ENCODE data around the gene ATG5.

Gene ATG5

DNA sequence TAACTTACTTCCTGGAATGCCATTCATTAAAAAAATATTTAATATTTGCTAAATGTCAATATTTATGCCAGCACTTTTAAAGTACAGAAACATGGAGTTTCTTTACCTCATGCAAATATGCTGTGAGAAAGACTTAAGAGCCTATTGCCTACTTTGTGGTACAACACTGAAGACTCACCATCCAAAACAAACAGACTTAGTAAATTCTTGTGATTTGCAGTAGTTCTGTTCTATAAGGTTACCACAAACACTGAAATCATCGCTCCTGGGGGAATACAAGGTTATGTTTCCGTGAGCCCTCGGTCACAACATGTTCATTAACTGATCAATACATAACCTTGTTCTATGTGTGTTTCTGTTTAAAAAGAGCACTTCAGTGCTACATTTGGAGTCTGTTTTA lies 78.3 kb downstream of the ATG5 start:
- CTCF ChIA-PET: interaction anchor here (0.6 to 1.1 kb wide), 2 partner anchors 10 to 23 kb away, joined by 3 read pairs; no protein-coding TSS in a partner anchor
- no peak overlapping the region for H3K27ac ChIP-seq (ENCODE audit: extremely low read depth, low read depth, low read length)
- no peak overlapping the region for H3K4me3 ChIP-seq (ENCODE audit: low read depth, low read length)
- no peaks in the 10 kb centered on the region for H3K4me1 ChIP-seq (ENCODE audit: control insufficient read depth, insufficient read depth, low read length)
- POLR2A ChIA-PET: no interaction called here
- peaks cover 6 to 17% of the 10 kb centered on the region in 2 experiments; a peak in 2 of 3 replicates for H3K36me3 ChIP-seq (ENCODE audit: control insufficient read depth in 2 of 2, insufficient read depth in 1 of 2, low read length in 2 of 2)
- no peaks in the 10 kb centered on the region for H3K9me3 ChIP-seq (ENCODE audit: control insufficient read depth, insufficient read depth, low read depth, low read length)
- TF ChIP-seq ZNF571 (tag by site-specific recombination; IDR thresholded peaks at IDR 0.05) (no peak), ZNF660 (tag by site-specific recombination; IDR thresholded peaks at IDR 0.05) (no peak), ZNF398 (tag by site-specific recombination; IDR thresholded peaks at IDR 0.05) (no peak), ZNF654 (tag by site-specific recombination; IDR thresholded peaks at IDR 0.05; ENCODE audit: low read depth) (no peak), ZNF701 (tag by site-specific recombination; IDR thresholded peaks at IDR 0.05) (no peak), ZNF416 (tag by site-specific recombination; IDR thresholded peaks at IDR 0.05) (no peak), ZNF341 (tag by site-specific recombination; IDR thresholded peaks at IDR 0.05; ENCODE audit: low read depth) (no peak), ZNF239 (tag by site-specific recombination; IDR thresholded peaks at IDR 0.05) (no peak), ZNF548 (tag by site-specific recombination; IDR thresholded peaks at IDR 0.05) (no peak)
- TF ChIP-seq, protein P1, sequence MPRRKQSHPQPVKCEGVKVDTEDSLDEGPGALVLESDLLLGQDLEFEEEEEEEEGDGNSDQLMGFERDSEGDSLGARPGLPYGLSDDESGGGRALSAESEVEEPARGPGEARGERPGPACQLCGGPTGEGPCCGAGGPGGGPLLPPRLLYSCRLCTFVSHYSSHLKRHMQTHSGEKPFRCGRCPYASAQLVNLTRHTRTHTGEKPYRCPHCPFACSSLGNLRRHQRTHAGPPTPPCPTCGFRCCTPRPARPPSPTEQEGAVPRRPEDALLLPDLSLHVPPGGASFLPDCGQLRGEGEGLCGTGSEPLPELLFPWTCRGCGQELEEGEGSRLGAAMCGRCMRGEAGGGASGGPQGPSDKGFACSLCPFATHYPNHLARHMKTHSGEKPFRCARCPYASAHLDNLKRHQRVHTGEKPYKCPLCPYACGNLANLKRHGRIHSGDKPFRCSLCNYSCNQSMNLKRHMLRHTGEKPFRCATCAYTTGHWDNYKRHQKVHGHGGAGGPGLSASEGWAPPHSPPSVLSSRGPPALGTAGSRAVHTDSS (tag by site-specific recombination; IDR thresholded peaks at IDR 0.05): no peak

GRCh38 chr6:106244931-106245330 lies 80.6 kb downstream of the ATG5 start:
- H3K9me3 ChIP-seq (ENCODE audit: control insufficient read depth, insufficient read depth, low read depth, low read length): no peaks in the 10 kb centered on the region
- POLR2A ChIA-PET: no interaction called here
- H3K4me1 ChIP-seq (ENCODE audit: control insufficient read depth, insufficient read depth, low read length): no peaks in the 10 kb centered on the region
- peaks cover 6 to 25% of the 10 kb centered on the region in 2 experiments; a peak in 2 of 3 replicates for H3K36me3 ChIP-seq (ENCODE audit: control insufficient read depth in 2 of 2, insufficient read depth in 1 of 2, low read length in 2 of 2)
- no peak overlapping the region for H3K4me3 ChIP-seq (ENCODE audit: low read depth, low read length)
- H3K27ac ChIP-seq (ENCODE audit: extremely low read depth, low read depth, low read length): no peak overlapping the region
- CTCF ChIA-PET: interaction anchor here (1.0 kb wide), 1 partner anchor 21 kb away, joined by 3 read pairs; no protein-coding TSS in a partner anchor
- TF ChIP-seq, protein P2, sequence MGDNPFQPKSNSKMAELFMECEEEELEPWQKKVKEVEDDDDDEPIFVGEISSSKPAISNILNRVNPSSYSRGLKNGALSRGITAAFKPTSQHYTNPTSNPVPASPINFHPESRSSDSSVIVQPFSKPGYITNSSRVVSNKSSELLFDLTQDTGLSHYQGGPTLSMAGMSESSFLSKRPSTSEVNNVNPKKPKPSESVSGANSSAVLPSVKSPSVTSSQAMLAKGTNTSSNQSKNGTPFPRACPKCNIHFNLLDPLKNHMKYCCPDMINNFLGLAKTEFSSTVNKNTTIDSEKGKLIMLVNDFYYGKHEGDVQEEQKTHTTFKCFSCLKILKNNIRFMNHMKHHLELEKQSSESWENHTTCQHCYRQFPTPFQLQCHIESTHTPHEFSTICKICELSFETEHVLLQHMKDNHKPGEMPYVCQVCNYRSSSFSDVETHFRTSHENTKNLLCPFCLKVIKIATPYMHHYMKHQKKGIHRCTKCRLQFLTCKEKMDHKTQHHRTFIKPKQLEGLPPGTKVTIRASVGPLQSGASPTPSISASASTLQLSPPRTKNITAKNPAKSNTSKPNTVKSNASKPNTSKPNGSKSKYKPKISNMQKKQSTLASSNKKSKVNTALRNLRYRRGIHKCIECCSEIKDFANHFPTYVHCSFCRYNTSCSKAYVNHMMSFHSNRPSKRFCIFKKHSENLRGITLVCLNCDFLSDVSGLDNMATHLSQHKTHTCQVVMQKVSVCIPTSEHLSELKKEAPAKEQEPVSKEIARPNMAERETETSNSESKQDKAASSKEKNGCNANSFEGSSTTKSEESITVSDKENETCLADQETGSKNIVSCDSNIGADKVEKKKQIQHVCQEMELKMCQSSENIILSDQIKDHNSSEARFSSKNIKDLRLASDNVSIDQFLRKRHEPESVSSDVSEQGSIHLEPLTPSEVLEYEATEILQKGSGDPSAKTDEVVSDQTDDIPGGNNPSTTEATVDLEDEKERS (tag by site-specific recombination; IDR thresholded peaks at IDR 0.05): no peak
- TF ChIP-seq ZFP41 (tag by site-specific recombination; IDR thresholded peaks at IDR 0.05; ENCODE audit: borderline replicate concordance): no peak
- no peak for TF ChIP-seq ZBTB11 (tag by site-specific recombination; conservative IDR thresholded peaks at IDR 0.05; ENCODE audit: low read depth)
- no peak for TF ChIP-seq SCRT2 (tag by site-specific recombination; IDR thresholded peaks at IDR 0.05)
- TF ChIP-seq, protein P3, sequence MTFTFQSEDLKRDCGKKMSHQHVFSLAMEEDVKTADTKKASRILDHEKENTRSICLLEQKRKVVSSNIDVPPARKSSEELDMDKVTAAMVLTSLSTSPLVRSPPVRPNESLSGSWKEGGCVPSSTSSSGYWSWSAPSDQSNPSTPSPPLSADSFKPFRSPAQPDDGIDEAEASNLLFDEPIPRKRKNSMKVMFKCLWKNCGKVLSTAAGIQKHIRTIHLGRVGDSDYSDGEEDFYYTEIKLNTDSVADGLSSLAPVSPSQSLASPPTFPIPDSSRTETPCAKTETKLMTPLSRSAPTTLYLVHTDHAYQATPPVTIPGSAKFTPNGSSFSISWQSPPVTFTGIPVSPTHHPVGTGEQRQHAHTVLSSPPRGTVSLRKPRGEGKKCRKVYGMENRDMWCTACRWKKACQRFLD (tag by site-specific recombination; IDR thresholded peaks at IDR 0.05): no peak
- no peak for TF ChIP-seq RBAK (tag by site-specific recombination; IDR thresholded peaks at IDR 0.05)
- no peak for TF ChIP-seq ZXDB (tag by site-specific recombination; IDR thresholded peaks at IDR 0.05)
- TF ChIP-seq SP7 (tag by site-specific recombination; IDR thresholded peaks at IDR 0.05): no peak
- TF ChIP-seq HOXD13 (CRISPR knock-in tag; IDR thresholded peaks at IDR 0.05; ENCODE audit: borderline replicate concordance): no peak
- TF ChIP-seq, protein P4, sequence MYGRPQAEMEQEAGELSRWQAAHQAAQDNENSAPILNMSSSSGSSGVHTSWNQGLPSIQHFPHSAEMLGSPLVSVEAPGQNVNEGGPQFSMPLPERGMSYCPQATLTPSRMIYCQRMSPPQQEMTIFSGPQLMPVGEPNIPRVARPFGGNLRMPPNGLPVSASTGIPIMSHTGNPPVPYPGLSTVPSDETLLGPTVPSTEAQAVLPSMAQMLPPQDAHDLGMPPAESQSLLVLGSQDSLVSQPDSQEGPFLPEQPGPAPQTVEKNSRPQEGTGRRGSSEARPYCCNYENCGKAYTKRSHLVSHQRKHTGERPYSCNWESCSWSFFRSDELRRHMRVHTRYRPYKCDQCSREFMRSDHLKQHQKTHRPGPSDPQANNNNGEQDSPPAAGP (tag by site-specific recombination; IDR thresholded peaks at IDR 0.05): no peak
- no peak for TF ChIP-seq ZNF791 (tag by site-specific recombination; IDR thresholded peaks at IDR 0.05)
- TF ChIP-seq TCF7L2 (IDR thresholded peaks at IDR 0.05; ENCODE audit: borderline replicate concordance, low read depth, low read length): no peak
- no peak for TF ChIP-seq ZNF610 (tag by site-specific recombination; IDR thresholded peaks at IDR 0.05; ENCODE audit: borderline replicate concordance)

All from HEK293 (cell line).